A549 (cell line): Measurements from ENCODE around the gene ZSCAN22. TPM values are rescaled to one million over a fixed set of nuclear protein-coding genes. Genes with fewer than 3 reads are reported as not detected.
"Not testable (repeated sequence)": the region's sequence is repeated elsewhere in the genome, so short reads cannot be mapped to it uniquely, and the experiment has no call there.

Experiments
- ATAC-seq, 2 experiments: fragments of 200-7000 bp in 1 of 2; fragments of >200 bp in 1 of 2; cut with Nextera tagmentation in 1 of 2; cut with Tn5 transposase in 1 of 2; 3 replicates each; pipeline versions ENCODE4 v1.8.0 to v1.9.1; 2018 to 2020; ENCODE audit warnings: mild to moderate bottlenecking in 1 of 2, moderate library complexity in 1 of 2
- CTCF ChIA-PET: fragments of 300-600 bp; sonication (Branson Sonifier 250); formaldehyde crosslinking; extraction: SDS; loops from one replicate; lab custom pipeline; 2021; ENCODE audit warnings: antibody characterized with exemption, inconsistent platforms; lab: Yijun Ruan, JAX
- POLR2A ChIA-PET: fragments of 350-600 bp; formaldehyde crosslinking; extraction: SDS; loops from one replicate; lab custom pipeline; 2021; ENCODE audit warnings: antibody characterized with exemption, inconsistent platforms; lab: Yijun Ruan, JAX
- DNase-seq, 2 experiments: peaks; one replicate each; pipeline versions ENCODE4 v3.0.0 to v3.0.0-alpha.2; 2011 to 2016; ENCODE audit warnings: low read depth in 1 of 2, low spot score in 1 of 2
- FAIRE-seq: peaks from 2 replicates; lab custom pipeline; 2011; peaks lifted over from hg19 to GRCh38; lab: Jason Lieb, UNC
- H3K27ac ChIP-seq, 2 experiments: fragments of >200 bp; sonication (Bioruptor Twin); formaldehyde crosslinking; 3 replicates each; pipeline ENCODE4 v1.5.1; 2016 to 2017
- H3K4me1 ChIP-seq: fragments of >200 bp; sonication (Bioruptor Twin); formaldehyde crosslinking; 3 replicates; pipeline ENCODE4 v1.6.1; 2016
- H3K4me2 ChIP-seq: fragments of >200 bp; sonication (Bioruptor Twin); formaldehyde crosslinking; 3 replicates; pipeline ENCODE4 v1.6.1; 2016
- H3K4me3 ChIP-seq: fragments of >200 bp; sonication (Bioruptor Twin); formaldehyde crosslinking; 3 replicates; pipeline ENCODE4 v1.5.1; 2016
- H3K9me3 ChIP-seq: fragments of >200 bp; sonication (Bioruptor Twin); formaldehyde crosslinking; 3 replicates; pipeline ENCODE4 v1.6.1; 2016
- ATOH8 ChIP-seq: fragments of 250-450 bp; sonication (Bioruptor Pico); IDR thresholded peaks from 2 replicates; pipeline ENCODE4 v1.5.0; 2020; ENCODE audit warnings: low read depth, mild to moderate bottlenecking, moderate library complexity
- CBX8 ChIP-seq: fragments of 200-600 bp; sonication (generic); IDR thresholded peaks from 2 replicates; pipeline ENCODE4 v1.6.1; 2016
- CEBPB ChIP-seq, 2 experiments: fragments of >200 bp in 1 of 2; sonication (Bioruptor Twin) in 1 of 2; formaldehyde crosslinking in 1 of 2; IDR thresholded peaks; 2 replicates each; pipeline ENCODE4 v1.6.1; 2012 to 2016
- EHF ChIP-seq: fragments of 250-450 bp; sonication (Bioruptor Pico); IDR thresholded peaks from 2 replicates; pipeline ENCODE4 v1.5.0; 2020; ENCODE audit warnings: mild to moderate bottlenecking
- FOSB ChIP-seq: fragments of 250-450 bp; sonication (Bioruptor Pico); IDR thresholded peaks from 2 replicates; pipeline ENCODE4 v1.5.0; 2020; ENCODE audit warnings: mild to moderate bottlenecking, moderate library complexity
- HEYL ChIP-seq: fragments of 250-450 bp; sonication (Bioruptor Pico); IDR thresholded peaks from 2 replicates; pipeline ENCODE4 v1.8.0; 2021; ENCODE audit warnings: mild to moderate bottlenecking, moderate library complexity
- HOXB13 ChIP-seq: fragments of 250-450 bp; sonication (Bioruptor Pico); IDR thresholded peaks from 2 replicates; pipeline ENCODE4 v1.5.0; 2020; ENCODE audit warnings: low read depth, mild to moderate bottlenecking, moderate library complexity
- HOXB5 ChIP-seq: fragments of 250-450 bp; sonication (Bioruptor Pico); IDR thresholded peaks from 2 replicates; pipeline ENCODE4 v1.5.0; 2020; ENCODE audit warnings: mild to moderate bottlenecking, moderate library complexity
- JUN ChIP-seq, 2 experiments: fragments of >200 bp; sonication (Bioruptor Twin); formaldehyde crosslinking; IDR thresholded peaks; 2 replicates in 1 of 2; 3 replicates in 1 of 2; pipeline ENCODE4 v1.6.1; 2016 to 2017
- KDM5A ChIP-seq: fragments of 200-600 bp; sonication (generic); IDR thresholded peaks from 2 replicates; pipeline ENCODE4 v1.6.1; 2016; ENCODE audit warnings: antibody characterized with exemption, mild to moderate bottlenecking
- NFE2L2 ChIP-seq: fragments of 150-350 bp; conservative IDR thresholded peaks from 2 replicates; pipeline ENCODE4 v1.6.1; 2014; ENCODE audit warnings: low read length
- NPAS2 ChIP-seq: fragments of 250-450 bp; sonication (Bioruptor Pico); IDR thresholded peaks from 2 replicates; pipeline ENCODE4 v1.8.0; 2022; ENCODE audit warnings: mild to moderate bottlenecking, moderate library complexity, borderline replicate concordance
- NR3C1 ChIP-seq: fragments of >200 bp; sonication (Bioruptor Twin); formaldehyde crosslinking; IDR thresholded peaks from 3 replicates; pipeline ENCODE4 v1.6.1; 2017
- PHF8 ChIP-seq: fragments of 200-600 bp; sonication (generic); IDR thresholded peaks from 2 replicates; pipeline ENCODE4 v1.6.1; 2016; ENCODE audit warnings: low read depth, mild to moderate bottlenecking, antibody characterized with exemption, moderate library complexity, borderline replicate concordance
- POLR2A ChIP-seq: IDR thresholded peaks from 2 replicates; pipeline ENCODE4 v1.6.1; 2012; ENCODE audit warnings: mild to moderate bottlenecking, low read length
- RAD21 ChIP-seq, 2 experiments: fragments of >200 bp in 1 of 2; sonication (Bioruptor Twin) in 1 of 2; formaldehyde crosslinking in 1 of 2; IDR thresholded peaks in 1 of 2; conservative IDR thresholded peaks in 1 of 2; 2 replicates in 1 of 2; 3 replicates in 1 of 2; pipeline ENCODE4 v1.6.1; 2012 to 2018; ENCODE audit warnings: inconsistent platforms in 1 of 2
- RNF2 ChIP-seq: fragments of 200-600 bp; sonication (generic); IDR thresholded peaks from 2 replicates; pipeline ENCODE4 v1.6.1; 2016; ENCODE audit warnings: low read depth, mild to moderate bottlenecking, antibody characterized with exemption, moderate library complexity, borderline replicate concordance
- SREBF2 ChIP-seq: fragments of 450-650 bp; IDR thresholded peaks from 2 replicates; pipeline ENCODE4 v1.6.1; 2014; ENCODE audit warnings: mild to moderate bottlenecking, moderate library complexity
- ZNF302 ChIP-seq: fragments of 250-450 bp; sonication (Bioruptor Pico); IDR thresholded peaks from 2 replicates; pipeline ENCODE4 v1.9.0; 2021; ENCODE audit warnings: inconsistent platforms, mild to moderate bottlenecking, moderate library complexity
- WGBS: methylation state at CpG from one replicate; pipeline ENCODE4 v1.1.6; 2017; ENCODE audit errors: missing lambda C conversion rate; 5-methylcytosine and 5-hydroxymethylcytosine counted together
- polyA plus RNA-seq, 4 experiments: library from polyadenylated mRNA; depleted of rRNA in 3 of 4; stranded (reverse); fragments of >200 nt; fragmentation: RNase III in 1 of 4; extraction: RNeasy Plus Mini Kit Qiagen cat#74134 plus additional on column Dnase treatment in 1 of 4; gene quantifications; 2 replicates in 3 of 4; 3 replicates in 1 of 4; pipeline ENCODE4 v1.2.3, GENCODE V29; 2011 to 2017
- TF ChIP-seq, protein P1 (sequence below): IDR thresholded peaks from 2 replicates; pipeline ENCODE4 v1.6.1; 2012
- TF ChIP-seq, protein P2 (sequence below): IDR thresholded peaks from 2 replicates; pipeline ENCODE4 v1.6.1; 2012; ENCODE audit warnings: low read depth, borderline replicate concordance
- TF ChIP-seq, protein P3 (sequence below): fragments of >200 bp; sonication (Bioruptor Twin); formaldehyde crosslinking; IDR thresholded peaks from 3 replicates; pipeline ENCODE4 v1.6.1; 2016
- TF ChIP-seq, protein P4 (sequence below): IDR thresholded peaks from 2 replicates; pipeline ENCODE4 v1.6.1; 2012

The ZSCAN22 gene
- polyA plus RNA-seq, 2 of the 4 experiments (the other 2 are of a cell fraction) = 2.0 to 4.4 TPM

DNA sequence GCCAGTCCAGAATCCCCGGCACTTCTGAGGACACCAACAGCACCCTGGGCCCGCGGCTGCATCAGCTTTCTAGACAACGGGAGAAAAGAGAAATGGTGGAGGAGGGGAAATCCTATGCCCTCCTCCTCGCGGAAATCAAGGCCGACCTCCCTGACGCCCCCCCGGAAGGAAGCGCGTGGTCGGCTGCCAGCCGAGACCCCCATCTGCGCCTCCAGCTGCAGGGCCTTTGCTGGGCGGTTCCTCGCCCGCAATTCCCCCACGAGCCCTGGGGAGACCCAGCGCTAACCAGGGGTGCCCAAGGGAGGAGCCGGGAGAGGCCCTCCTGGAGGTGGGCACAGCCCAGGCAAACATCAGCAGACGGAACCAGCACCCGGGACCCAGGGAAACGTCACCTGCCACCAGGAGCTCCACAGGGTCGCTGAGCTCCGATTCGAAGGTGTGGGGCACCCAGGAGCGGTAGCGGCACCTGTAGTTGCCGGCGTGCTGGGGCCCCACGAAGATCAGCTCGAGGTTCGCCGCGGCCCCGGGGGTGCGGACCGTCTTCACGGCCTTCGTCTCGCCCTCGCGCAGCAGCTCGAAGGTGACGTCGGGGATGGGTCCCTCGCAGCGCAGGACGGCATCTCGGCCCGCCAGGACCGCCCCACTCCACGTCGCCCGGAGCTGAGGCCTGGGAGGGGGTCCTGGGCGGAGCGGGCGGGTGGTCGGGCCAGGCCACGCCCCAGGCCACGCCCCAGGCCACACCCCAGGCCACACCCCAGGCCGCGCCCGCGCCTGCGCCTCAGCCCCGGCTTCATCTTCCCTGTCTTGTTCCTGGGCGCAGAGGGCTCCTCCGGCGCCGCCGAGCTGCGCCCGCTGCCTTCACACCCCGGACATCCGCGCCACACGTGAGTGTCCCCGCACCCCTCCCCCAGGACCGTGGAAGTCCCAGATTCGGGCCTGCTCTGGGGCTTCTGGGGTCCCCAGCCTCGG is 20.5 kb downstream of the ZSCAN22 start:
- 0 out of 5 replicates have a peak, but pooled peaks of 1 of the 2 experiments have one; percentile 48 for TF ChIP-seq JUN (IDR thresholded peaks at IDR 0.05)
- peak; percentile 40 for TF ChIP-seq POLR2A
- peak; percentile 32; the same call in 1 of the 2 replicates for TF ChIP-seq HOXB13 (CRISPR knock-in tag)
- TF ChIP-seq NPAS2 (CRISPR knock-in tag) = no peak
- TF ChIP-seq, protein P1, sequence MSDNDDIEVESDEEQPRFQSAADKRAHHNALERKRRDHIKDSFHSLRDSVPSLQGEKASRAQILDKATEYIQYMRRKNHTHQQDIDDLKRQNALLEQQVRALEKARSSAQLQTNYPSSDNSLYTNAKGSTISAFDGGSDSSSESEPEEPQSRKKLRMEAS = peak; percentile 93
- TF ChIP-seq HOXB5 (CRISPR knock-in tag) = 0 out of 2 replicates have a peak, but pooled peaks have one; percentile 59
- TF ChIP-seq PHF8 = peak; percentile 58; the same call in 1 of the 2 replicates
- TF ChIP-seq, protein P2, sequence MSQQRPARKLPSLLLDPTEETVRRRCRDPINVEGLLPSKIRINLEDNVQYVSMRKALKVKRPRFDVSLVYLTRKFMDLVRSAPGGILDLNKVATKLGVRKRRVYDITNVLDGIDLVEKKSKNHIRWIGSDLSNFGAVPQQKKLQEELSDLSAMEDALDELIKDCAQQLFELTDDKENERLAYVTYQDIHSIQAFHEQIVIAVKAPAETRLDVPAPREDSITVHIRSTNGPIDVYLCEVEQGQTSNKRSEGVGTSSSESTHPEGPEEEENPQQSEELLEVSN = peak; percentile 92
- TF ChIP-seq, protein P3, sequence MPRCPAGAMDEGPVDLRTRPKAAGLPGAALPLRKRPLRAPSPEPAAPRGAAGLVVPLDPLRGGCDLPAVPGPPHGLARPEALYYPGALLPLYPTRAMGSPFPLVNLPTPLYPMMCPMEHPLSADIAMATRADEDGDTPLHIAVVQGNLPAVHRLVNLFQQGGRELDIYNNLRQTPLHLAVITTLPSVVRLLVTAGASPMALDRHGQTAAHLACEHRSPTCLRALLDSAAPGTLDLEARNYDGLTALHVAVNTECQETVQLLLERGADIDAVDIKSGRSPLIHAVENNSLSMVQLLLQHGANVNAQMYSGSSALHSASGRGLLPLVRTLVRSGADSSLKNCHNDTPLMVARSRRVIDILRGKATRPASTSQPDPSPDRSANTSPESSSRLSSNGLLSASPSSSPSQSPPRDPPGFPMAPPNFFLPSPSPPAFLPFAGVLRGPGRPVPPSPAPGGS = no peak
- WGBS = 26% methylated on average over 45 of the region's 82 CpGs

DNA sequence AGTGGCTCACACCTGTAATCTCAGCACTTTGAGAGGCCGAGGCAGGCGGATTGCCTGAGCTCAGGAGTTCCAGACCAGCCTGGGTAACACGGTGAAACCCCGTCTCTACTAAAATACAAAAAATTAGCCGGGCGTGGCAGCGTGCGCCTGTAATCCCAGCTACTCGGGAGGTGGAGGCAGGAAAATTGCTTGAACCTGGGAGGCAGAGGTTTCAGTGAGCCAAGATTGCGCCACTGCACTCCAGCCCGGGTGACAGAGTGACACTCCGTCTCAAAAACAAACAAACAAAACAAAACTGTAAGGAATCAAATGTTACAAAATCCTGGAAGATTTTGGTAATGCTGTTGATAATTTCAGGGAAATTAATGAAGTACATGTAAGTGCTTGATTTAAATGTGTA is 21.3 kb downstream of the ZSCAN22 start:
- not testable (repeated sequence) for FAIRE-seq

More for the DNA sequence above, 20.5 kb downstream of the ZSCAN22 start:
- FAIRE-seq = no peak
- H3K4me3 ChIP-seq = peak overlapping the region; percentile 53
- ChIA-PET POLR2A (interaction anchor here (1.0 to 4.4 kb wide), 5 partner anchors 15 to 164 kb away, joined by 3 to 33 read pairs (median 3); partner anchors contain the start of genes ZNF497, ZNF8 and ZSCAN22), CTCF (interaction anchor here (0.6 to 2.2 kb wide), 5 partner anchors 13 to 58 kb away, joined by 3 to 14 read pairs (median 4); partner anchors contain the start of gene ZNF497)
- peak; percentile 87 to 95 for ATAC-seq
- H3K4me1 ChIP-seq = 0 out of 3 replicates have a peak, but pooled peaks cover 8% of the 10 kb centered on the region
- peak; percentile 65 to 78 for DNase-seq
- peaks cover 21% of the 10 kb centered on the region for H3K9me3 ChIP-seq
- peak overlapping the region; percentile 90 for H3K4me2 ChIP-seq
- peak overlapping the region; percentile 52 to 82 for H3K27ac ChIP-seq

GRCh38 chr19:58349590-58349989 is 22.8 kb downstream of the ZSCAN22 start:
- DNase-seq (no peak), ATAC-seq (no peak), FAIRE-seq (no peak)
- Histone ChIP-seq H3K9me3 (peaks cover 13% of the 10 kb centered on the region; the same call in 1 of the 3 replicates), H3K4me2 (no peak overlapping the region), H3K4me3 (no peak overlapping the region), H3K4me1 (0 out of 3 replicates have a peak, but pooled peaks cover 8% of the 10 kb centered on the region), H3K27ac (no peak overlapping the region)
- ChIA-PET POLR2A (interaction anchor here (1.4 kb wide), 1 partner anchor 12 kb away, joined by 3 read pairs; no protein-coding TSS in a partner anchor), CTCF (interaction anchor here (1.4 to 1.6 kb wide), 2 partner anchors 11 to 13 kb away, joined by 5 read pairs; partner anchors contain the start of gene ZNF497)
- WGBS = 86% methylated on average over 8 of the region's 8 CpGs
- TF ChIP-seq RAD21 (conservative IDR thresholded peaks at IDR 0.05 in 1 of 2, IDR thresholded peaks at IDR 0.05 in 1 of 2) (no peak), PHF8 (no peak), CBX8 (no peak), KDM5A (no peak), ZNF302 (no peak), NR3C1 (no peak), ATOH8 (CRISPR knock-in tag) (no peak), FOSB (CRISPR knock-in tag) (no peak), CEBPB (IDR thresholded peaks at IDR 0.05) (no peak), HEYL (no peak), NFE2L2 (no peak), RNF2 (no peak), EHF (CRISPR knock-in tag) (no peak), SREBF2 (no peak)
- TF ChIP-seq, protein P4, sequence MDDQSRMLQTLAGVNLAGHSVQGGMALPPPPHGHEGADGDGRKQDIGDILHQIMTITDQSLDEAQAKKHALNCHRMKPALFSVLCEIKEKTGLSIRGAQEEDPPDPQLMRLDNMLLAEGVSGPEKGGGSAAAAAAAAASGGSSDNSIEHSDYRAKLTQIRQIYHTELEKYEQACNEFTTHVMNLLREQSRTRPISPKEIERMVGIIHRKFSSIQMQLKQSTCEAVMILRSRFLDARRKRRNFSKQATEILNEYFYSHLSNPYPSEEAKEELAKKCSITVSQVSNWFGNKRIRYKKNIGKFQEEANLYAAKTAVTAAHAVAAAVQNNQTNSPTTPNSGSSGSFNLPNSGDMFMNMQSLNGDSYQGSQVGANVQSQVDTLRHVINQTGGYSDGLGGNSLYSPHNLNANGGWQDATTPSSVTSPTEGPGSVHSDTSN = no peak
- TF ChIP-seq, protein P2 = no peak
- TF ChIP-seq, protein P1 = no peak

More for the DNA sequence above, 21.3 kb downstream of the ZSCAN22 start:
- POLR2A ChIA-PET = interaction anchor here (1.0 to 4.4 kb wide), 3 partner anchors 15 to 70 kb away, joined by 3 to 33 read pairs (median 3); partner anchors contain the start of genes ZNF497 and ZNF8
- H3K4me1 ChIP-seq, DNase-seq: not testable (repeated sequence)
- TF ChIP-seq CEBPB (IDR thresholded peaks at IDR 0.05) = peak in 1 of 2 experiments; percentile 64; a peak in 2 of 4 replicates
- Histone ChIP-seq H3K4me3 (peak overlapping the region; percentile 53), H3K4me2 (peak overlapping the region; percentile 90), H3K27ac (peak overlapping the region; percentile 52 to 82), H3K9me3 (peaks cover 16% of the 10 kb centered on the region; the same call in 2 of the 3 replicates)
- ATAC-seq = peak in 1 of 2 experiments; percentile 12; a peak in 3 of 6 replicates
- WGBS = 8% methylated on average over 12 of the region's 12 CpGs
- CTCF ChIA-PET = interaction anchor here (0.6 to 2.2 kb wide), 4 partner anchors 14 to 59 kb away, joined by 3 to 14 read pairs (median 4); no protein-coding TSS in a partner anchor
